Measurements from ENCODE around the gene HPS6.
A peak's percentile ranks its signal among the peaks of the same experiment; 100 is the strongest.

Gene HPS6

DNA sequence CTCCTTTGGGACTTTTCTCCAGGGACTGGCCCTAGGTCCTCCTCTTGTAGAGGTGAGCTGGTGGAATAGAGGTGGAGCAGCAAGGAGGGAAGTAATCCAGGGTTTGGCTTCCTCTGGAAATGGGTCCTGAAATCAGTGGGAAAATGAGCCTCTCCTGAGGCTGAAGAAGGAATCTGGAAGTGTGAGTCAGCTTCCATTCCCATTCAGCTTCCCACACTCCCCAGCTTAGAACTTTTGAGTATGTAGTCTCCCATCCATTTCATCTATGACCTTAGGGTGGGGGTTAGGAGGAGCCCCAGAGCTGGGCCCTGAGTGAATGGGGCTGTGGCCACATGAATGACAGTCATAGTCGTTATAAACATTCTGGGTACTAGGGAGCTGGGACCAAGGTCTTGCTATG, 37.3 kb downstream of the HPS6 start:
- no peaks in the 10 kb centered on the region for H3K27me3 Mint-ChIP-seq
- H3K9me3 Mint-ChIP-seq: no peaks in the 10 kb centered on the region
- H3K27ac Mint-ChIP-seq: no peak overlapping the region

DNA sequence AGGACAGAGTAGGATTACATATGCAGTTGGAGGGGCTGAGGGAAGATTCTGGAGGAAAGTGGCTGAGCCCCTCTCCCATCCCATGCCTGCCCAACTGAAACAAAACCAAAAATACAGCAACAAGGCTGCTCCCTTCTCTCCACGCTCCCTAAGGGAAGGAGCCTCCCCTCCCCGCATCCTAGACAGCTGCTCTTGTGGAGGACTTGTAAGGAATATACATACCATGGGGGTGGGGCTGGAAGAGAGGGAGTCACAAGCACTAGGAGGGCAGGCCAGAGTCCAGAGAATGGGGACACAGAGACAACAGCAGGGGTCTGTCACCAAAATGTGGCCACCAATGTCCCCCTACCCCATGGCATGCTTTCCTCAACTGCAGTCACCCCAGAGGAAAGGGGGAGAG, 41.8 kb downstream of the HPS6 start:
- Mint-ChIP-seq H3K4me1 (ENCODE audit: low read depth) (peaks cover 17% of the 10 kb centered on the region), H3K27me3 (no peaks in the 10 kb centered on the region), H3K9me3 (no peaks in the 10 kb centered on the region), H3K4me3 (no peak overlapping the region), H3K36me3 (ENCODE audit: low read depth) (peaks cover 82% of the 10 kb centered on the region), H3K27ac (no peak overlapping the region)
- no peak for DNase-seq

More for the DNA sequence above, 37.3 kb downstream of the HPS6 start:
- no peak overlapping the region for H3K4me3 Mint-ChIP-seq
- peaks cover 14% of the 10 kb centered on the region for H3K4me1 Mint-ChIP-seq (ENCODE audit: low read depth)
- DNase-seq: no peak
- H3K36me3 Mint-ChIP-seq (ENCODE audit: low read depth): peaks cover 60% of the 10 kb centered on the region

DNA sequence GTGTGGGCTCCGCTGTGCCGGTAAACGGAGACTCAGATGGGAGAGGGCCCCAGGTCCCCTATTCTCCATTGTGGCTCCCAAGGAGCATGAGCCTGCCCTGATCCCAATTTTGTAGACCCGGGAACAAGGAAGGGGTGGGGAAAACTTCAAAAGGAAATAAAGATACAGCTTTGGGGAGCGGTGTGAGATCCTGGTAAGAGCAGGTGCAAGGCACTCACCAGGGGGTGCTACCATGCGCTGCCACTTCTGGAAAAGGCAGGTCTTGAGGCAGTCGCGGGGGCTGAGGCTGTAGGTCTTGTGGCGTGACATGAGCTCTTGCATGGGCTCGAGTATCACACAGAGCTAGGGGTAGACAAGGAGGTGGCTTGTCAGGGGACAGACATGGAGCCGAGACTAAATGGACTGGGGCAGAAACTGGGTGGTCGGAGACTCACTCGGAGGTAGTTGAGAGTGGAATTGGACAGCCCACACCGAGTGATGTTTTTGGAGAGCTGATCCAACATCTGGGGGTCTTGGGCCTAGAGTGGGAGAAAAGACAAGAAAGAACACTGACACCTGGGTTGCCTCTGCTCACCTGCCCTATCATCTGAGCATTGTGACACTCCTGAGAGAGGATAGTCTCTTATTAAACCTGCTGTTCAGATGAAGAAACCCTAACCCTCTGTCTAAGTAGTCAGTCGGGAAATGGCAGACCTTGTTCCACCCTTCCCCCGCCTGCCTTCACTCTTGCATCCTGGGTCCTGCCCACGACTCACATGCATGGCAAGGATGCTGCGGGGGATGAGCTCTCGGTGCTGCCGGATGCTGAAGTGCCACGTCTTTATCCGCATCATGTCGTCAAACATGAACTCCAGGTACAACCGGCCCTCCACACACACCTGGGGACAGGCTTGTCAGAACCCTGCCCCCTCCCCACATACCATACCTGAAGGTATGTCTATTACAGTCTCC, 44.3 kb downstream of the HPS6 start:
- no peak for DNase-seq
- Mint-ChIP-seq H3K9me3 (no peaks in the 10 kb centered on the region), H3K27me3 (no peaks in the 10 kb centered on the region), H3K4me1 (ENCODE audit: low read depth) (peaks cover 30% of the 10 kb centered on the region), H3K4me3 (no peak overlapping the region), H3K27ac (no peak overlapping the region), H3K36me3 (ENCODE audit: low read depth) (peaks cover 79% of the 10 kb centered on the region)

DNA sequence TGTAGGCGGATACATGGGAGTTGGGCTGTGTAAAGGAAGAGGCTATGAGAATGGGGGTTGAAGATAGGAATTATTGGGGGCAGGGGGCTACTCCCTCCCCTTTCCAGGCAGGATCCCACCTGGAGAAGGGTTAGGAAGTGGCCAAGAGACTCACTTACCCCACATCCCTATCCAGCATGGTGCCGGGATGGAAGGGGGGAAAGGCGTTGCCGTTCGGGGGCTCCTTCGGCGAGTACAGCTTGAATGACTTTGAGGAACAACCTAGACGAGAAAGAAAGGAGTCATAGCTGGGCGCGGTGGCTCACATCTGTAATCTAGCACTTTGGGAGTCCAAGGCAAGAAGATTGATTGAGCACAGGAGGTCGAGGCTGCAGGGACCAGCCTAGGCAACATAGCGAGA, 46.1 kb downstream of the HPS6 start:
- Mint-ChIP-seq H3K27me3 (no peaks in the 10 kb centered on the region), H3K27ac (peak overlapping the region; percentile 44), H3K9me3 (no peaks in the 10 kb centered on the region), H3K36me3 (ENCODE audit: low read depth) (peaks cover 73% of the 10 kb centered on the region), H3K4me3 (no peak overlapping the region), H3K4me1 (ENCODE audit: low read depth) (peaks cover 31% of the 10 kb centered on the region)
- no peak for DNase-seq

DNA sequence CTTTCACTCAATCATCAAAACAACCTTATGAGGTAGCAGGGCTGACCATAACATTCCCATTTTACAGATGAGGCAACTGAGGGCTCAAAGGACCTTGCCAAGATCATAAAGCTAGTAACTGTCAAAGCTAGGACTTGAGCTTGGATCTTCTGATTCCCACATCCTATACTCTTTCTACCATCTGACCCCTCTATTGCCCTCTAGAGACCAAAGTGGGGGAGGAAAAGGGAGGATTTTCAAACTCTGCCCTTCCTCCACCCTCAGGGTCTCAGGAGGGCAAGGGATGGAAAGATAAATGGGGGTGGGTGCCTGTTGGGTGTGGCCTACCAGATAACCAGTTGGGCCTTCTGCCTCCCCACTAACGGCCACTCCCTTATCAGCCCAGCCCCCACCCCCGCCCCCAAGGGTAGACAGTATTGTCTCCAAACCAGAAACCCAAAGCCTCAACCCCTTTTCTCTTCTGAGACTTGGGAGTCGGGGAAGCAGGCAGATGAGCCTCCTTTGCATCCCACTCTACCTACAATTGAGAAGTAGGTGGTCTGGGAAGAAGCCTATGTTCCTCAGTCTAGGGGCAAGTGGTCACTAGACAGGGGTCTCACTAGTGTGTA, 47.2 kb downstream of the HPS6 start:
- no peak for DNase-seq
- Mint-ChIP-seq H3K4me1 (ENCODE audit: low read depth) (peaks cover 41% of the 10 kb centered on the region), H3K36me3 (ENCODE audit: low read depth) (peaks cover 64% of the 10 kb centered on the region), H3K9me3 (no peaks in the 10 kb centered on the region), H3K27ac (peak overlapping the region; percentile 92), H3K4me3 (peak overlapping the region; percentile 82), H3K27me3 (no peaks in the 10 kb centered on the region)

DNA sequence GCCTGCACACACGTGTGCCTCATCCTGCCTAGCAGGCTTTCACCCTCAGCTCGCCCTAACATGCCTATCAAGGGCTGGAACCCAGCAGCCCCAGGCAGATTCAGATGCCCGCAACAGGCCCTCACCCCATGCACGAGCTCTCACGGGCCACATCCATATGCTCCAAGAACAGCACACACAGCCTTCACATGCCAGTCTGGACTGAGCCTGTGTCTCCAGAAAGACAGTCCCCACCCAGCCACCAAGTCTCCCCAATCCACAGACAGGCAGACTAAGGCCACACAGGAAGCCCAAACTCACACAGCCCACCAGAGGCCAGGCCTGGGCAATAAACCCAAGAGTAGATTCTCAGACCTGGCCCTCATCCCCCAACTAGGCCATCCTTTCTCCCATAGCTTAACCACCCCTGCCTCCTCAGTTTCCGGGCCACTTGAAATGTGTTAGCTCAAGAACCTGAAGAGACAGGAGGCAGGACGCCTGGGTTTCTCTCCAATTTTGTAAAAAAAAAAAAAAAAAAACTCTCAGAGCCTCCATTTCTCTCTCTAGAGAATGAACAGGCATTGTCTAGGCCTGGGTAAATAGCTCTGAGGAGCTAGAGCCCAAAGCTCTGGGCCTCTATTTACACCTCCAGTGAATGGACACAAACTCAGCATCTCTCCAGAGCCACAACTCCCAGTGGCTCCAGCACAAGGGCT, 48.3 kb downstream of the HPS6 start:
- no peak for DNase-seq
- H3K4me1 Mint-ChIP-seq (ENCODE audit: low read depth): peaks cover 51% of the 10 kb centered on the region
- peaks cover 54% of the 10 kb centered on the region for H3K36me3 Mint-ChIP-seq (ENCODE audit: low read depth)
- H3K9me3 Mint-ChIP-seq: no peaks in the 10 kb centered on the region
- H3K27ac Mint-ChIP-seq: peak overlapping the region; percentile 92
- peak overlapping the region; percentile 82 for H3K4me3 Mint-ChIP-seq
- H3K27me3 Mint-ChIP-seq: no peaks in the 10 kb centered on the region

DNA sequence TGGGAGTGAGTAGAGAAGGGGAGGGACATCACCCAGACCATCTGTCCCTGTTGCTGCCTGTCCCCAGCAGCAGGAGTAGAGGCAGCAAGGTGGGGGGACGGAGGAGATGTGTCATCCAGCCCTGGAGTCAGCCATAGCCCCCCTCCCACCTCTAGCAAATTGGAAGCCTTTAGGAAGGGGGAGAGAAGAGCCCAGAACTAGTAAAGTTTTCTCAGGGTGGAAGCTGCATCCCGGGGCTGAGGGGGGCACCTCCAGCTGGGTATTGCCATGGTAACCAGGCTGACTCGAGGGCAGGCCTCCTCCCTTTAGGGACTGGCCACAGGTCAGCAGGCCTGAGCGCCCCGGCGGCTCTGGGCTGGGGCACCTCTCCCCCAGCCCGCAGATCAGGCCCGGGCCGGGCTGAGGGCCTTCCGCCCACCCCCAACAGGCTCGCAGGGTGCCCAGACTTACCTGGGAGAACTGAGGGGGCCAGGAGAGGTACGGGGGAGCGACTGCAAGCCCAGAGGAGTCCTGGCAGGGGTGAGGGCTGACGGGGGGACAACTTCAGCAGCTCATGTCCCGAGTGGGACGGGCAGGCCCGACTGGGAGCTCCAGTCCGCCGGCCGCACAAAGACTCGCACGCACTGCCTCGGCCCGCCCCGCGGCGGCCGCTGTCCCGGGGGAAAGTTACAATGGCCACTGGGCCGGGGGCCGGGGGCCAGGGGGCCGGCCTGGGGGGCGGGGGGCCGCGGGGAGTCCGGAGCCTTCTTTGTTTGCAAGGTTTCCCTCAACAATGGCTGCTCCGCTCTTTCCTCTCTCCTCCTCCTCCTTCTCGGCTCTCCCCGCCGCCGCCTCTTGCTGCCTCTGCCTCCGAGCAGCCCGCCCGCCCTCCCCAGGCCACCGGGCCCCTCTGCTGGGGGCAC, 49.1 kb downstream of the HPS6 start:
- Mint-ChIP-seq H3K27me3 (no peaks in the 10 kb centered on the region), H3K4me3 (peak overlapping the region; percentile 82), H3K4me1 (ENCODE audit: low read depth) (peaks cover 57% of the 10 kb centered on the region), H3K27ac (peak overlapping the region; percentile 98), H3K9me3 (no peaks in the 10 kb centered on the region), H3K36me3 (ENCODE audit: low read depth) (peaks cover 46% of the 10 kb centered on the region)
- DNase-seq: no peak

DNA sequence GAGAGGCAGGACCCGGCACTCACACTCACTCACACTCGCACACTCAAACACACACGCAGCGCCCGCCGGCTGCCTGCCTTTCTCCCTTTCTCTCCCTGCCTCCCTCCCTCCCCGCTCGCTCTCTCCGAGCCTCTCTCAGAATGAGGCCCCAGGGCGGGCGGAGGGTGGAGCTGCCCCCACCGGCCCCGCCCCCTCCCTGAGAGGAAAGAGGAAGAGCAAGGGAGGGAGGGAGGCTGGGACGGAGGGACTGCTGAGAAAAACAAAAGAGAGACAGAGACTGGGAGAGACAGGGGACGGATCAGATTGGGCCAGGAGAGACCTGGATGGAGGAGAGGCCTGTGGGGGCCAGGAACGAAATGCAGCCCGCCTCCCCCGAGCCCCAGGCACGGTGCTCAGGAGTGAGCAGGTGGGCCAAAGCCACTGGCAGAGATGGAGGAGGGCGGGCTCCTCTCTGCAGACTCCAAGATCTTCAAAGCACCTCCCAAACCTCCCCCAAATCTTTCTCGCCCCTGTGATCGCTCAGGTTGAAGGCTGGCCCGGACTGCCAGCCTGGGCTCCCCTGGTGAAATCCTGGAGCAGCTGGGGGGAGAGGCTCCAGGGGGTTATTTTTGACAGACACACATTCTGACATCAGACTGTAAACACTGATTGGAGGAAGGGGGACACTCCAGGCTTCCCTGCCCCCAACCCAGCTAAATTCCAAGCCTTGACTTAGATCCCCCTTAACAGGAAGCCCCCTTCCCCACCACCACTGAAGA, 49.9 kb downstream of the HPS6 start:
- peak; percentile 90 for DNase-seq
- peaks cover 60% of the 10 kb centered on the region for H3K4me1 Mint-ChIP-seq (ENCODE audit: low read depth)
- no peaks in the 10 kb centered on the region for H3K27me3 Mint-ChIP-seq
- H3K36me3 Mint-ChIP-seq (ENCODE audit: low read depth): peaks cover 44% of the 10 kb centered on the region
- peak overlapping the region; percentile 82 for H3K4me3 Mint-ChIP-seq
- H3K27ac Mint-ChIP-seq: peak overlapping the region; percentile 98
- H3K9me3 Mint-ChIP-seq: no peaks in the 10 kb centered on the region

DNA sequence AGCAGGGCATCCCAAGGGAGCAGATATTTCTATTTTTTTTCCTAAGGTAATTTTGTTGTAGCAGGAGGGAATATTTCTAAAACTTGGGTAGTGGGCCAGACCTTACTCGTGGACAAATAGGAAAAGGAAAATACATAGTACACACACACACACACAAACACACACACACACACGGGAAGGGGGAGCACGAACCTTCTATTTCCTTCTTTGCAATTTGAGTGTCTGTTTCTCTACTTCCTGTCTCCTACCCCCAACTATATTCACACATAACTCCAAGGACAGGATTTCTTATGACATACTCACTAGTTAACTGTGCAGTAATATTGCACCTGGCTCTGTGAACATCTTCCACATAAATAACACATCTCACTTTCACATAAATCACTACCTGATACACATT, 50.6 kb downstream of the HPS6 start:
- Mint-ChIP-seq H3K27me3 (no peaks in the 10 kb centered on the region), H3K9me3 (no peaks in the 10 kb centered on the region), H3K36me3 (ENCODE audit: low read depth) (peaks cover 37% of the 10 kb centered on the region), H3K4me3 (peak overlapping the region; percentile 82), H3K27ac (peak overlapping the region; percentile 98), H3K4me1 (ENCODE audit: low read depth) (peaks cover 60% of the 10 kb centered on the region)
- no peak for DNase-seq

DNA sequence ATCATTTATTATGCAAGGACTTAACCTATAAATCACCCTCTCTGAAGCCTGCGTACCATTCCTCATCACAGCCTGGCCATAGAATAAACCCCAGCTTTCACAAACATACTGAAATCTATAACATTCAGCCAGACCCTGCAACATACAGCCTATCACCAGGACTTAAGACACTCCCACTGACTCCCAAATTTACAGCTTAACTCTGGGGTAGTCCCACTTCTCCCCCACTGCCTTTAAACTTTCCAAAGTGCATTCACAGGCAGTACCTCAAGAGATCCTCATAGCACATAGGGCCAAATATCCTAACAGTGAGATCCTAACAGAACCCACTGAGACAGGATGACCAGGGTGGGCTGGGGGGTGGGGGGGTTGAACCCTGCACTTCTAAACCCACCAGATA, 51.5 kb downstream of the HPS6 start:
- peaks cover 69% of the 10 kb centered on the region for H3K4me1 Mint-ChIP-seq (ENCODE audit: low read depth)
- no peak for DNase-seq
- no peaks in the 10 kb centered on the region for H3K27me3 Mint-ChIP-seq
- H3K36me3 Mint-ChIP-seq (ENCODE audit: low read depth): peaks cover 28% of the 10 kb centered on the region
- H3K4me3 Mint-ChIP-seq: peak overlapping the region; percentile 82
- peak overlapping the region; percentile 98 for H3K27ac Mint-ChIP-seq
- no peaks in the 10 kb centered on the region for H3K9me3 Mint-ChIP-seq
